ENCODE measurements around the gene VRK2.
"Not testable (repeated sequence)": the region's sequence is repeated elsewhere in the genome, so short reads cannot be mapped to it uniquely, and the experiment has no call there.

VRK2 gene

GRCh38 chr2:58158481-58158880 is 111.9 kb downstream of the VRK2 start:
- DNase-seq (ENCODE audit: low read depth): no peak

- DNase-seq (ENCODE audit: low read depth): no peak
Observed at GRCh38 chr2:58163913-58164312, 117.3 kb downstream of the VRK2 start.

GRCh38 chr2:58168130-58168529 is 121.5 kb downstream of the VRK2 start:
- DNase-seq (ENCODE audit: low read depth): not testable (repeated sequence)

GRCh38 chr2:58169845-58170244 is 123.2 kb downstream of the VRK2 start:
- not testable (repeated sequence) for DNase-seq (ENCODE audit: low read depth)

GRCh38 chr2:58170334-58170933 is 123.8 kb downstream of the VRK2 start:
- not testable (repeated sequence) for DNase-seq (ENCODE audit: low read depth)

GRCh38 chr2:58171831-58172230 is 125.2 kb downstream of the VRK2 start:
- not testable (repeated sequence) for DNase-seq (ENCODE audit: low read depth)

GRCh38 chr2:58177187-58177586 is 130.6 kb downstream of the VRK2 start:
- DNase-seq (ENCODE audit: low read depth): not testable (repeated sequence)

- not testable (repeated sequence) for DNase-seq (ENCODE audit: low read depth)
Observed at GRCh38 chr2:58180175-58180574, 133.6 kb downstream of the VRK2 start.

GRCh38 chr2:58180635-58181034 is 134.0 kb downstream of the VRK2 start:
- DNase-seq (ENCODE audit: low read depth): no peak

- no peak for DNase-seq (ENCODE audit: low read depth)
Observed at GRCh38 chr2:58182527-58182926, 135.9 kb downstream of the VRK2 start.

GRCh38 chr2:58186501-58186900 is 139.9 kb downstream of the VRK2 start:
- no peak for DNase-seq (ENCODE audit: low read depth)

GRCh38 chr2:58187022-58187421 is 140.4 kb downstream of the VRK2 start:
- not testable (repeated sequence) for DNase-seq (ENCODE audit: low read depth)

- no peak for DNase-seq (ENCODE audit: low read depth)
Observed at GRCh38 chr2:58194458-58194857, 147.9 kb downstream of the VRK2 start.

- DNase-seq (ENCODE audit: low read depth): no peak
Observed at GRCh38 chr2:58195662-58196061, 149.1 kb downstream of the VRK2 start.

GRCh38 chr2:58197894-58198293 is 151.3 kb downstream of the VRK2 start:
- no peak for DNase-seq (ENCODE audit: low read depth)

GRCh38 chr2:58202404-58202803 is 155.8 kb downstream of the VRK2 start:
- DNase-seq (ENCODE audit: low read depth): no peak

GRCh38 chr2:58203018-58203417 is 156.4 kb downstream of the VRK2 start:
- DNase-seq (ENCODE audit: low read depth): no peak

GRCh38 chr2:58204195-58204959 is 157.8 kb downstream of the VRK2 start:
- no peak for DNase-seq (ENCODE audit: low read depth)

GRCh38 chr2:58206785-58207184 is 160.2 kb downstream of the VRK2 start:
- no peak for DNase-seq (ENCODE audit: low read depth)

- DNase-seq (ENCODE audit: low read depth): no peak
Observed at GRCh38 chr2:58207189-58207588, 160.6 kb downstream of the VRK2 start.
